Activated T-cell treated with anti-CD3 and anti-CD28 coated beads, Interleukin-2, amount 50 U/mL, for 24 hours (primary cell): Measurements from ENCODE around the gene PAX5.

ENCODE experiments used
- DNase-seq: peaks from one replicate; pipeline ENCODE4 v3.0.0-alpha.2; 2020
- H3K27ac Mint-ChIP-seq: 2 replicates; pipeline ENCODE4 v1.8.0; 2020; ENCODE audit warnings: mild to moderate bottlenecking, mixed read lengths
- H3K27me3 Mint-ChIP-seq: 2 replicates; pipeline ENCODE4 v1.8.0; 2020; ENCODE audit warnings: mixed read lengths
- H3K36me3 Mint-ChIP-seq: 2 replicates; pipeline ENCODE4 v1.8.0; 2020; ENCODE audit warnings: low read depth, mixed read lengths
- H3K4me1 Mint-ChIP-seq: 2 replicates; pipeline ENCODE4 v1.8.0; 2020; ENCODE audit warnings: low read depth, mixed read lengths
- H3K4me3 Mint-ChIP-seq: 2 replicates; pipeline ENCODE4 v1.8.0; 2020; ENCODE audit warnings: mild to moderate bottlenecking, moderate library complexity, mixed read lengths
- H3K9me3 Mint-ChIP-seq: 2 replicates; pipeline ENCODE4 v1.8.0; 2020; ENCODE audit warnings: mixed read lengths

The PAX5 gene

GRCh38 chr9:36794461-36794860 is 239.6 kb downstream of the PAX5 start:
- DNase-seq, result no peak

GRCh38 chr9:36793277-36793676 is 240.8 kb downstream of the PAX5 start:
- Mint-ChIP-seq H3K4me3 (no peak overlapping the region), H3K27me3 (peaks cover 5% of the 10 kb centered on the region), H3K27ac (no peak overlapping the region), H3K4me1 (no peaks in the 10 kb centered on the region), H3K9me3 (peaks cover 10% of the 10 kb centered on the region), H3K36me3 (no peaks in the 10 kb centered on the region)
- DNase-seq, result no peak

More at GRCh38 chr9:36794461-36794860, 239.6 kb downstream of the PAX5 start:
- Mint-ChIP-seq H3K4me3 (no peak overlapping the region), H3K36me3 (no peaks in the 10 kb centered on the region), H3K27ac (no peak overlapping the region), H3K9me3 (peaks cover 10% of the 10 kb centered on the region), H3K4me1 (no peaks in the 10 kb centered on the region), H3K27me3 (peaks cover 5% of the 10 kb centered on the region)

GRCh38 chr9:36791222-36791950 is 242.7 kb downstream of the PAX5 start:
- Mint-ChIP-seq H3K27ac (no peak overlapping the region), H3K4me3 (no peak overlapping the region), H3K9me3 (peaks cover 10% of the 10 kb centered on the region), H3K36me3 (no peaks in the 10 kb centered on the region), H3K4me1 (no peaks in the 10 kb centered on the region), H3K27me3 (peaks cover 13% of the 10 kb centered on the region)
- no peak for DNase-seq

DNA sequence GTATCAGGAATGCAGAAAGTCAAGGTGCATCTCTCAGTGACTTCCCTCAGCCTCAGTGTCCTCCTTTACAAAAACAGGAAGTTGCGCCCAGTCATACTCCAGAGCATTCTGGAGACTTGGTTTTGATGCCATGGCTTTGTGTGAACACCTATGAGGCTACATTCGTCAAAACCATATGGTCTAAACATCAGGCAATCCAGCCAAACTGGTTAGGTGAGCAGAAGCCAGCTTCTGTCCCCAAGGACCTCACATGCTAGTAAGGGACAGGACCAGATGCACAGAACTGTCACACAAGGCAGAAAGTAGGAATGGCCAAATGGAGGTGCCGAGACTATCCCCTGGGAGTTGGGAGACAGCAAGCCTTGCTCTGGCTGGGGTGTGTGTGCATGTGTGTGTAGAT is 244.2 kb downstream of the PAX5 start:
- Mint-ChIP-seq H3K4me3 (no peak overlapping the region), H3K9me3 (peaks cover 10% of the 10 kb centered on the region), H3K4me1 (no peaks in the 10 kb centered on the region), H3K36me3 (no peaks in the 10 kb centered on the region), H3K27me3 (peaks cover 24% of the 10 kb centered on the region), H3K27ac (no peak overlapping the region)
- no peak for DNase-seq

DNA sequence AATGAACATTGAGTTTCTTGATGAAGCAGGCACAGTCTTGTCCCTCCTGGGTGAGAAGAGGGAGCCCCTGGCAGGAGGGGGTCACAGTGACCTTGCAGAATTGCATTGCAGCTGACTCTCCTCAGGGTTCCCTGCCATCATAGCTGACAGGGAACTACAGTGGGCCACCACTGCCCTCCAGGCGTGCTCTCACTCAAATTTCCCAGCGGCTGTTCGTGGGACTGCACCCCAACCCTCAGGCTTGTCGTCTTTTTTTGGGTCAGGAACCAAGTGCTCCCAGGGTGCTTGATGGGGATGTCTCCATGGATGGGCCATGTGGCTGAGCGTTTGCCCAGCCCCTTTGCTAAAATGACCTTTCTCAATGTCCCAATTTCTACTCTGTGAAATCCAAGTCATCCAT is 245.5 kb downstream of the PAX5 start:
- no peak for DNase-seq
- Mint-ChIP-seq H3K36me3 (no peaks in the 10 kb centered on the region), H3K9me3 (peaks cover 7% of the 10 kb centered on the region), H3K4me1 (no peaks in the 10 kb centered on the region), H3K27ac (no peak overlapping the region), H3K27me3 (peaks cover 37% of the 10 kb centered on the region), H3K4me3 (no peak overlapping the region)

GRCh38 chr9:36787709-36788108 is 246.4 kb downstream of the PAX5 start:
- Mint-ChIP-seq H3K4me3 (no peak overlapping the region), H3K27me3 (peaks cover 41% of the 10 kb centered on the region), H3K36me3 (no peaks in the 10 kb centered on the region)

More at GRCh38 chr9:36787709-36788108, 246.4 kb downstream of the PAX5 start:
- Mint-ChIP-seq H3K4me1 (no peaks in the 10 kb centered on the region), H3K27ac (no peak overlapping the region), H3K9me3 (peaks cover under 1% of the 10 kb centered on the region)
- no peak for DNase-seq
